ENCODE data around the gene JOSD2. TPM values are rescaled to one million over a fixed set of nuclear protein-coding genes. Genes with fewer than 3 reads are reported as not detected.

The JOSD2 gene
- total RNA-seq, 1 experiment from 2014 or later = 27.9 TPM

GRCh38 chr19:50490411-50490811 is 20.6 kb downstream of the JOSD2 start:
- Histone ChIP-seq H3K36me3 (ENCODE audit: control insufficient read depth, insufficient read depth, low read length) (no peaks in the 10 kb centered on the region), H3K4me1 (no peaks in the 10 kb centered on the region), H3K9me3 (peaks cover 13% of the 10 kb centered on the region), H3K27me3 (replicated peaks; ENCODE audit: control insufficient read depth, insufficient read depth, low read length) (no peaks in the 10 kb centered on the region), H3K4me3 (ENCODE audit: low read depth, low read length) (no peak overlapping the region)
- POLR2A ChIA-PET = no interaction called here
- H3K4me1 Mint-ChIP-seq (ENCODE audit: low read depth, unreplicated experiment) = peaks cover 10% of the 10 kb centered on the region
- peaks cover 12% of the 10 kb centered on the region for H3K36me3 Mint-ChIP-seq (ENCODE audit: insufficient read depth, unreplicated experiment)
- TF ChIP-seq, protein P1, sequence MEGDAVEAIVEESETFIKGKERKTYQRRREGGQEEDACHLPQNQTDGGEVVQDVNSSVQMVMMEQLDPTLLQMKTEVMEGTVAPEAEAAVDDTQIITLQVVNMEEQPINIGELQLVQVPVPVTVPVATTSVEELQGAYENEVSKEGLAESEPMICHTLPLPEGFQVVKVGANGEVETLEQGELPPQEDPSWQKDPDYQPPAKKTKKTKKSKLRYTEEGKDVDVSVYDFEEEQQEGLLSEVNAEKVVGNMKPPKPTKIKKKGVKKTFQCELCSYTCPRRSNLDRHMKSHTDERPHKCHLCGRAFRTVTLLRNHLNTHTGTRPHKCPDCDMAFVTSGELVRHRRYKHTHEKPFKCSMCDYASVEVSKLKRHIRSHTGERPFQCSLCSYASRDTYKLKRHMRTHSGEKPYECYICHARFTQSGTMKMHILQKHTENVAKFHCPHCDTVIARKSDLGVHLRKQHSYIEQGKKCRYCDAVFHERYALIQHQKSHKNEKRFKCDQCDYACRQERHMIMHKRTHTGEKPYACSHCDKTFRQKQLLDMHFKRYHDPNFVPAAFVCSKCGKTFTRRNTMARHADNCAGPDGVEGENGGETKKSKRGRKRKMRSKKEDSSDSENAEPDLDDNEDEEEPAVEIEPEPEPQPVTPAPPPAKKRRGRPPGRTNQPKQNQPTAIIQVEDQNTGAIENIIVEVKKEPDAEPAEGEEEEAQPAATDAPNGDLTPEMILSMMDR (IDR thresholded peaks at IDR 0.05; ENCODE audit: insufficient read depth in 1 of 2, low read depth in 1 of 2, low read length in 1 of 2, severe bottlenecking in 1 of 2, unreplicated experiment in 1 of 2) = no peak
- DNase-seq = no peak
- intact Hi-C loops (cut with micrococcal nuclease; ENCODE audit: unreplicated experiment) = no loop called here
- CTCF ChIA-PET = no interaction called here
- no peak overlapping the region for H3K27ac Mint-ChIP-seq (ENCODE audit: unreplicated experiment)
- no peaks in the 10 kb centered on the region for H3K9me3 Mint-ChIP-seq (ENCODE audit: unreplicated experiment)
- no peak overlapping the region for H3K4me3 Mint-ChIP-seq (ENCODE audit: unreplicated experiment)
- no TSS peak for BruUV-seq (replicated peaks)
- peaks cover 35% of the 10 kb centered on the region for H3K27me3 Mint-ChIP-seq (ENCODE audit: insufficient read depth, unreplicated experiment)

DNA sequence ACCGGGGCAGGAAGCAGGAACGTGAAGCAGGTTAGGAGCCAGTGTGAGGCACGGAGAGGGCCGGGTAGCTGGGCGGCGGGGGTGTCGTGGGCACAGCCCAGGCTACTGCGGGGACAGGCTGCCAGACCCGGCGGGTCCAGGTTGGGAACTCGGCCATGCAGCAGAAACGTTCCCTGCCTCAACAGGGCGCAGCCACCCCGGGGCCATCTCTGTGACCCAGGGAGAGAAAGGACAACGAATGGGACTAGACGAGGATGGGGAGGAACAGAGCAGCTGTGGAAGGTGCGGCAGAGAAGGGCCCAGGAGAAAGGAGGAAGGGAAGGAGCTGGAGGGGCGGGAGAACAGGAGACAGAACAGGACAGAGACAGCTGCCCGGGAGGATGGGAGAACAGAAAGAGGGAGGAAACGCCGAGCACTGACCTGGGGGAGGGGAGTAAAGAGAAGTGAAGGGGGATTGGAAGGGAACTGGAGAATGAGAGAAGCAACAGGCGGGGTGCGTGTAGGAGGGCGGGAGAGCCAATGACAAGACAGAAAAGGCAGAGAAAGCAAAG is 21.5 kb downstream of the JOSD2 start:
- no TSS peak for BruUV-seq (replicated peaks)

GRCh38 chr19:50488389-50489194 is 22.4 kb downstream of the JOSD2 start:
- no peak overlapping the region for H3K27ac Mint-ChIP-seq (ENCODE audit: unreplicated experiment)
- BruUV-seq (replicated peaks) = no TSS peak
- H3K36me3 Mint-ChIP-seq (ENCODE audit: insufficient read depth, unreplicated experiment) = peaks cover 12% of the 10 kb centered on the region
- TF ChIP-seq, protein P1 (IDR thresholded peaks at IDR 0.05; ENCODE audit: insufficient read depth in 1 of 2, low read depth in 1 of 2, low read length in 1 of 2, severe bottlenecking in 1 of 2, unreplicated experiment in 1 of 2) = no peak
- H3K4me1 Mint-ChIP-seq (ENCODE audit: low read depth, unreplicated experiment) = peaks cover 10% of the 10 kb centered on the region
- peaks cover 13% of the 10 kb centered on the region for H3K9me3 ChIP-seq
- H3K4me1 ChIP-seq = no peaks in the 10 kb centered on the region
- peaks cover 26% of the 10 kb centered on the region for H3K27me3 Mint-ChIP-seq (ENCODE audit: insufficient read depth, unreplicated experiment)
- no peaks in the 10 kb centered on the region for H3K27me3 ChIP-seq (replicated peaks; ENCODE audit: control insufficient read depth, insufficient read depth, low read length)
- no peak overlapping the region for H3K4me3 Mint-ChIP-seq (ENCODE audit: unreplicated experiment)
- intact Hi-C loops (cut with micrococcal nuclease; ENCODE audit: unreplicated experiment) = no loop called here
- no peaks in the 10 kb centered on the region for H3K9me3 Mint-ChIP-seq (ENCODE audit: unreplicated experiment)
- ChIA-PET CTCF (no interaction called here), POLR2A (no interaction called here)
- H3K4me3 ChIP-seq (ENCODE audit: low read depth, low read length) = no peak overlapping the region
- DNase-seq = no peak
- H3K36me3 ChIP-seq (ENCODE audit: control insufficient read depth, insufficient read depth, low read length) = no peaks in the 10 kb centered on the region

More for the DNA sequence above, 21.5 kb downstream of the JOSD2 start:
- no peak for DNase-seq
- H3K4me1 Mint-ChIP-seq (ENCODE audit: low read depth, unreplicated experiment) = peaks cover 10% of the 10 kb centered on the region
- H3K27me3 ChIP-seq (replicated peaks; ENCODE audit: control insufficient read depth, insufficient read depth, low read length) = no peaks in the 10 kb centered on the region
- peaks cover 13% of the 10 kb centered on the region for H3K9me3 ChIP-seq
- peaks cover 29% of the 10 kb centered on the region for H3K27me3 Mint-ChIP-seq (ENCODE audit: insufficient read depth, unreplicated experiment)
- no peak overlapping the region for H3K27ac Mint-ChIP-seq (ENCODE audit: unreplicated experiment)
- H3K36me3 ChIP-seq (ENCODE audit: control insufficient read depth, insufficient read depth, low read length) = no peaks in the 10 kb centered on the region
- no peaks in the 10 kb centered on the region for H3K4me1 ChIP-seq
- H3K36me3 Mint-ChIP-seq (ENCODE audit: insufficient read depth, unreplicated experiment) = peaks cover 12% of the 10 kb centered on the region
- intact Hi-C loops (cut with micrococcal nuclease; ENCODE audit: unreplicated experiment) = no loop called here
- no peaks in the 10 kb centered on the region for H3K9me3 Mint-ChIP-seq (ENCODE audit: unreplicated experiment)
- H3K4me3 Mint-ChIP-seq (ENCODE audit: unreplicated experiment) = no peak overlapping the region
- ChIA-PET POLR2A (no interaction called here), CTCF (no interaction called here)
- H3K4me3 ChIP-seq (ENCODE audit: low read depth, low read length) = no peak overlapping the region
- TF ChIP-seq, protein P1 (IDR thresholded peaks at IDR 0.05; ENCODE audit: insufficient read depth in 1 of 2, low read depth in 1 of 2, low read length in 1 of 2, severe bottlenecking in 1 of 2, unreplicated experiment in 1 of 2) = no peak

All from Caco-2 (cell line).